ENCODE results near the gene GALNS.

The GALNS gene

DNA sequence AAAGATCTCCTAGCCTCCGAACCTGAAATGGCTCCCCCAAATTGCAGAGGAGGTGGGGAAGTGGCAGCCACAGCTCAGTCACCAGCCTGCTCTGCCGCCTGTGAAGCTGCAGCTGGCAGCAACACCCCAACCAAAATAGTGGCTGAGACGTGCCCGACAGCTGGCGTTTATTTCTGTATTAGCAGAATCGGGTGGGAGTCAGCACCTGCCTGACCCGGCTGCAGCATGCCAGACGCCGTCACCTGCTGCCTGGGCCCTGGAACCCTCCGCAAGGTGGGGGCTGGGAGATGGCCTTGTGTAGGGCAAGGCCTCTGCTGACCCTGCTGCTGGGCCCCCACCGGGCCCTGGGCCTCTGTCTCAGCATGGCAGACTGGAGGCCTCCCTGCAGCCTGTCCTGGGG is 27.2 kb upstream of the GALNS start:
- Histone ChIP-seq H3K27me3 (no peaks in the 10 kb centered on the region), H3K4me1 (peaks cover 93% of the 10 kb centered on the region), H3K36me3 (peaks cover 80% of the 10 kb centered on the region)

DNA sequence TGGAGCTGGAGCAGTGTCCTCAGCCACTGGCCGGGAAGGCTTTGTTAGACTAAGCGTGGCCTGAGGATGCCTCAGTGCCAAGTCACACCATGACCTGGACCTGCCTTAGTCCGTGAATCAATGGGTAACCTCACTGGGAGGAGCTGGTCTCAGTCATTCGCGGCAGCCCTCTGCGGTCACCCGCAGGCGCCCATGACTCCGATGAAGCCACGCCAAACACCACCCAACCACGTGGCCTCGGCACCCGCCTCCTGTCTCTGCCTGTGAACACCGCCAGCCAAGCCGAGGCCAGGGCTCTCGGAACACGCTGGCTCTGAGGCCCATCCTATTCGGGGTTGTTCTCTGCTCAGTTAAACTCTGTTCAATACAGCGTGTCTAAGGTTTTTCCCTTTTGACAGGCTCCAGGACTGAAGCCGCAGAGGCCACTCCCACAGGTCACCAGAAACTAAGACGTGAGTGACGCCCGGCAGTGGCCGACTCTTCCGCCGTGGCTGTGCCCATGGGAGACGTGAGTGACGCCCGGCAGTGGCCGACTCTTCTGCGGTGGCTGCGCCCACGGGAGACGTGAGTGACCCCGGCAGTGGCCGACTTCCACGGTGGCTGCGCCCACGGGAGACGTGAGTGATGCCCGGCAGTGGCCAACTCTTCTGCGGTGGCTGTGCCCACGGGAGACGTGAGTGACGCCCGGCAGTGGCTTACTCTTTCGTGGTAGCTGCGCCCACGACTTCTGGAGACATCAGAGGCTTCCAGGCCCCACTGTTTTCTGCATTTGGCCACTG is 26.6 kb upstream of the GALNS start:
- no peak overlapping the region for H3K9ac ChIP-seq
- peaks cover 98% of the 10 kb centered on the region for H4K20me1 ChIP-seq
- H3K4me1 ChIP-seq, result peaks cover 94% of the 10 kb centered on the region
- H3K27me3 ChIP-seq, result no peaks in the 10 kb centered on the region
- peaks cover 83% of the 10 kb centered on the region for H3K36me3 ChIP-seq
- peak overlapping the region; percentile 49; the same call in 1 of the 2 replicates for H3K27ac ChIP-seq
- no peak for TF ChIP-seq Cebpa-rat (IDR thresholded peaks at IDR 0.05)
- no peak overlapping the region for H3K4me3 ChIP-seq
- H3K4me2 ChIP-seq, result peak overlapping the region; percentile 87
- H3K9me3 ChIP-seq, result no peaks in the 10 kb centered on the region

More for the DNA sequence above, 27.2 kb upstream of the GALNS start:
- Histone ChIP-seq H3K9me3 (no peaks in the 10 kb centered on the region), H3K9ac (0 out of 2 replicates have a peak overlapping the region, but pooled peaks have one; percentile 34), H3K4me2 (peak overlapping the region; percentile 87), H4K20me1 (peaks cover 92% of the 10 kb centered on the region), H3K27ac (peak overlapping the region; percentile 49), H3K4me3 (no peak overlapping the region)
- TF ChIP-seq Cebpa-rat (IDR thresholded peaks at IDR 0.05), result no peak

- H3K4me2 ChIP-seq, result peak overlapping the region; percentile 87
- H4K20me1 ChIP-seq, result peaks cover 98% of the 10 kb centered on the region
- no peaks in the 10 kb centered on the region for H3K9me3 ChIP-seq
Observed at GRCh38 chr16:88882358-88883030, 25.7 kb upstream of the GALNS start.

DNA sequence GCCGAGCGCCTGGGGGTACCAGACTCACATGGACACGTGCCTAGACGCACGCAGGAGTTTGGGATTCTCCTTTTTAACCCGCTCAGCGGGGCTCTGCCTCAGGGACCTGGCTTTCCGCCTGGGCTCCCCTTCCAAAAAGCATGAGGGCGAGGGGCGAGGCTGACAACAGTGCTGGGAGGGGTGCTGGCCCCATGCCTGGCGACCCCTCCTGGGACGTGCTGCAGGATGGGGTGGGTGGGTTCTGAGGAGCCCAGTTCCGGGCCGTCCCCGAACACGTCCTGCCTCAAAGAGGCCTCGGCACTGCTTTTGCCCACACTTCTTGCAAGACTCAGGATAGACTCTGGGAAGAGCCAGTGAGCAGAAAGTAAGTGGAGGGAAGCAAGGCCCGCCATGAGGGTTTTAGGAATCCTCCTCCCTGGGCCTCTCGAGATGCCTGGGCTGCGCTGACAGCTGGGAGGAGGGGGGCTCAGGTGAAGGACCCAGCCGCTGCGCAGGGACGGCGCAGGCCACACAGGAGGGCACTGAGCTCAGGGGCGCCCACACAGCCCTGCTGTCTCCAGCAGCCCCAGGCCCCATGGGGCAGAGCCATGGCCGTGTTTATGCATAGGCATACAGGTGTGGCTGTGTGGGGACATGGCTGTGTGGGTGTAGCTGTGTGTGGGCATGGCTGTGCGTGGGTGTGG is 25.1 kb upstream of the GALNS start:
- Histone ChIP-seq H3K36me3 (peaks cover 95% of the 10 kb centered on the region), H3K9ac (no peak overlapping the region), H3K27ac (0 out of 2 replicates have a peak overlapping the region, but pooled peaks have one; percentile 6), H3K4me2 (peak overlapping the region; percentile 87; the same call in 1 of the 2 replicates), H3K4me1 (peaks cover 87% of the 10 kb centered on the region), H3K9me3 (no peaks in the 10 kb centered on the region), H3K4me3 (no peak overlapping the region), H3K27me3 (no peaks in the 10 kb centered on the region), H4K20me1 (peaks cover 96% of the 10 kb centered on the region)
- TF ChIP-seq Cebpa-rat (IDR thresholded peaks at IDR 0.05), result no peak

More at GRCh38 chr16:88882358-88883030, 25.7 kb upstream of the GALNS start:
- Histone ChIP-seq H3K36me3 (peaks cover 91% of the 10 kb centered on the region), H3K27me3 (no peaks in the 10 kb centered on the region), H3K9ac (no peak overlapping the region), H3K4me1 (peaks cover 93% of the 10 kb centered on the region), H3K27ac (peak overlapping the region; percentile 49; the same call in 1 of the 2 replicates), H3K4me3 (no peak overlapping the region)
- no peak for TF ChIP-seq Cebpa-rat (IDR thresholded peaks at IDR 0.05)

GRCh38 chr16:88881007-88881615 is 24.4 kb upstream of the GALNS start:
- Histone ChIP-seq H3K36me3 (peaks cover 96% of the 10 kb centered on the region), H3K4me2 (peak overlapping the region; percentile 45), H4K20me1 (peaks cover 94% of the 10 kb centered on the region), H3K4me1 (peaks cover 79% of the 10 kb centered on the region), H3K27me3 (no peaks in the 10 kb centered on the region), H3K4me3 (no peak overlapping the region), H3K27ac (peak overlapping the region; percentile 38), H3K9me3 (no peaks in the 10 kb centered on the region), H3K9ac (no peak overlapping the region)
- no peak for TF ChIP-seq Cebpa-rat (IDR thresholded peaks at IDR 0.05)

DNA sequence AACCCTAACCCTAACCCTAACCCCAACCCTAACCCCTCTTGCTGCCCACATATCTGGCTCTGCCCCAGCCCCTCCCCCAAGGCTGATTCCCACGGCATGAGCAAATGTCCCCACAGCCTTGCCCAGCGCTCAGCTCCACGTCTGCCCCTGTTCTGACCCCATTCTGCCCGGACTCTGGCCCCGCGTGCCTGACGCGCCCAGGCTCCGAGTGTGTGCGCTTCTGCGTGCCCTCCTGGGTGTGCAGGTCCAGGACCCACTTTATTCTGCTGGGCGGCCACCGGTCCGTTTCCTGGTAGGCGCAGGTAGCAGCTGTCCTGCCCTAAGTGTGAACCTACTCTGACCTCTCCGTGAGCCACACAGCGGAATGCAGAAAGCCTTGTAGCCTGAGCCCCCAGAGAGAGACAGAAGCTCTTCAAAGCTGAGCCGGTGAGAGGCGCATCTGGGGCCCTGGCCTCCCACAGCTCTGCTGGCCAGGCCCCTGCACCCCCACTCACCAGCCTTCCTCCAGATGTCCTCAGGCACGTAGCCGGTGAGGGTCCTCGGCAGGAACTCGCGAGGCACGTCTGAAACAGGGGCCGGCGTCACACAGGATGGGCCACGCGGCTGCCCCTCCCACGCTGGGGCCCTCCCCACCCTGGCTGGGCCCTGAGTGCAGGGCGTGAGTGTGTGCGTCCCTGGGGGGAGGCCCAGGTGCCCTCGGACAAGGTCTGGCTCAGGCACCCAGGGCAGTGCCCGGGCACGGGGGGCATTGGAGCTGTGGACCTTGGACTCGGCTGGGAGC is 23.7 kb upstream of the GALNS start:
- TF ChIP-seq Cebpa-rat (IDR thresholded peaks at IDR 0.05), result no peak
- H4K20me1 ChIP-seq, result peaks cover 94% of the 10 kb centered on the region
- peak overlapping the region; percentile 38 for H3K27ac ChIP-seq
- peaks cover 73% of the 10 kb centered on the region for H3K4me1 ChIP-seq
- H3K27me3 ChIP-seq, result no peaks in the 10 kb centered on the region
- peak overlapping the region; percentile 45 for H3K4me2 ChIP-seq
- H3K9me3 ChIP-seq, result no peaks in the 10 kb centered on the region
- H3K9ac ChIP-seq, result no peak overlapping the region
- no peak overlapping the region for H3K4me3 ChIP-seq
- peaks cover 96% of the 10 kb centered on the region for H3K36me3 ChIP-seq

GRCh38 chr16:88879788-88880055 is 23.0 kb upstream of the GALNS start:
- no peak overlapping the region for H3K4me3 ChIP-seq
- H3K9me3 ChIP-seq, result no peaks in the 10 kb centered on the region
- H3K27ac ChIP-seq, result no peak overlapping the region; the same call in 1 of the 2 replicates
- no peak for TF ChIP-seq Cebpa-rat (IDR thresholded peaks at IDR 0.05)
- H4K20me1 ChIP-seq, result peaks cover 94% of the 10 kb centered on the region
- peaks cover 95% of the 10 kb centered on the region for H3K36me3 ChIP-seq
- peaks cover 66% of the 10 kb centered on the region for H3K4me1 ChIP-seq
- H3K27me3 ChIP-seq, result no peaks in the 10 kb centered on the region
- H3K4me2 ChIP-seq, result no peak overlapping the region
- no peak overlapping the region for H3K9ac ChIP-seq

DNA sequence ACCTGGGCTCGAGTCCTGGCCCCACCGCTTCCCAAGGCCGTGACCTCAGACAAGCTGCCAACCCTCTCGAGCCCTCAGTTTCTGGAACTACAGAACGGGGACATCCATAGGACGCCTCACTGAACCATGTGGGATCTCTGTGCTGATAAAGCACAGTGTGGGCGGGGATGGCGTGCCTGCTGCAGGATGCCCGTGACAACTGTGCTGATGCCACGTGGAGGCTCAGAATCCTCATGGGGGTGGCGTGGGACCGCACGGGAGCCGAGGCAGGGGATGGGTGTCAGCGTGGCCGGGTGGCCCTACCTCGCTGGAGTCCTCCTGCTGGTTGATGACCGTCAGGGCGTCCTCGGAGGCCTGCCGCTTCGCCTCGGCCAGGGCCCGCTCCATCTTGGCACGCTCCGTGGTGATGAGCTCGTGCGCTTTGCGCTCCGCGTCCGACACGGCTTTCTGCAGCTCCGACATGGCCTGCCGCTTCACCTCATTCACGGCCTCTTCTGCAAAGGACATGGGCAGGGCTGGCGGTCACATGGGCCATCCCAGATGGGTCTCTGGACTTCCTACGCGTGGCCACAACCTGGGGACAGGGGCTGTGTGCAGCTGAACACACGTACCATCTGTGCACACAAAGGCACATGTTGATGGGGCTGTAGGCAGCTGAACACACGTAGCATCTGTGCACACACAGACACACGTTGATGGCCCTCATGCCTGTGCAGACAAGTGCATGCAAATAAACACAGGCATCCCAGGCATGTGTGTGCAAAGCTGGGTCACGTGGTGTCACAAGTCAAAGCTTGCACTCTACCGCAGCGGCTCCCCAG is 22.4 kb upstream of the GALNS start:
- peaks cover 94% of the 10 kb centered on the region for H4K20me1 ChIP-seq
- peaks cover 94% of the 10 kb centered on the region for H3K36me3 ChIP-seq
- no peak overlapping the region for H3K9ac ChIP-seq
- H3K27ac ChIP-seq, result no peak overlapping the region; the same call in 1 of the 2 replicates
- no peaks in the 10 kb centered on the region for H3K9me3 ChIP-seq
- no peaks in the 10 kb centered on the region for H3K27me3 ChIP-seq
- no peak overlapping the region for H3K4me3 ChIP-seq
- H3K4me2 ChIP-seq, result no peak overlapping the region
- H3K4me1 ChIP-seq, result peaks cover 60% of the 10 kb centered on the region
- no peak for TF ChIP-seq Cebpa-rat (IDR thresholded peaks at IDR 0.05)

Measured in BLaER1 (cell line).